G401 (cell line): ENCODE data around the gene CDC42BPB. TPM values are rescaled to one million over a fixed set of nuclear protein-coding genes. Genes with fewer than 3 reads are reported as not detected.
A peak's percentile ranks its signal among the peaks of the same experiment; 100 is the strongest.
"Not testable (repeated sequence)": the region's sequence is repeated elsewhere in the genome, so short reads cannot be mapped to it uniquely, and the experiment has no call there.

Experiments
- DNase-seq: peaks from one replicate; pipeline ENCODE4 v3.0.0-alpha.2; 2015; ENCODE audit warnings: low spot score
- in situ Hi-C: cut with HindIII; loops from 2 replicates; pipeline ENCODE4 v1.10.0; 2016; ENCODE audit warnings: low sequenced_read_pairs, mixed read lengths
- total RNA-seq: library from RNA; depleted of rRNA; stranded (reverse); fragments of >200 nt; shearing (Covaris generic); gene quantifications from 2 replicates; pipeline ENCODE4 v1.2.3, GENCODE V29; 2014

CDC42BPB gene
- total RNA-seq, 1 experiment from 2014 or later: 17.0 TPM

DNA sequence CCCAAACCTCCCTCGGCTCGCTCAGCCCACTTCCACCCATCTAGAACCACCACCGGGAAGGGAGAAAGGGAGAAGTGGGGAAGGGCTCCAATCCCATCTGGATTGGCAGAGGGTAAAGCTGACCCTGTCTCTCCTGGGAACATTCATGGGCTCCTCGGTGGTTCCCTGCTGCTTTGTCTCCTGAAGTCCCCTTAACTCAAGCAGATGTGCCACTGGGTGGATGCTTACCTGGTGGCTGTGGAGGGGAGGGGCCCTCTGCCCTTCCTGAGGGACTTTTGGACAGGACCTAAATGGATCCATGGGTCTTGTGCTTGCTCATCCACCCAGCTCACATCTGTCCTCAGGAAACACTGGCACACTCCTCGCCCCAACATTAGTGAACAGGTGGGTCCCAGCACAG, 2.2 kb upstream of the CDC42BPB start:
- no peak for DNase-seq
- in situ Hi-C loops: no loop called here

DNA sequence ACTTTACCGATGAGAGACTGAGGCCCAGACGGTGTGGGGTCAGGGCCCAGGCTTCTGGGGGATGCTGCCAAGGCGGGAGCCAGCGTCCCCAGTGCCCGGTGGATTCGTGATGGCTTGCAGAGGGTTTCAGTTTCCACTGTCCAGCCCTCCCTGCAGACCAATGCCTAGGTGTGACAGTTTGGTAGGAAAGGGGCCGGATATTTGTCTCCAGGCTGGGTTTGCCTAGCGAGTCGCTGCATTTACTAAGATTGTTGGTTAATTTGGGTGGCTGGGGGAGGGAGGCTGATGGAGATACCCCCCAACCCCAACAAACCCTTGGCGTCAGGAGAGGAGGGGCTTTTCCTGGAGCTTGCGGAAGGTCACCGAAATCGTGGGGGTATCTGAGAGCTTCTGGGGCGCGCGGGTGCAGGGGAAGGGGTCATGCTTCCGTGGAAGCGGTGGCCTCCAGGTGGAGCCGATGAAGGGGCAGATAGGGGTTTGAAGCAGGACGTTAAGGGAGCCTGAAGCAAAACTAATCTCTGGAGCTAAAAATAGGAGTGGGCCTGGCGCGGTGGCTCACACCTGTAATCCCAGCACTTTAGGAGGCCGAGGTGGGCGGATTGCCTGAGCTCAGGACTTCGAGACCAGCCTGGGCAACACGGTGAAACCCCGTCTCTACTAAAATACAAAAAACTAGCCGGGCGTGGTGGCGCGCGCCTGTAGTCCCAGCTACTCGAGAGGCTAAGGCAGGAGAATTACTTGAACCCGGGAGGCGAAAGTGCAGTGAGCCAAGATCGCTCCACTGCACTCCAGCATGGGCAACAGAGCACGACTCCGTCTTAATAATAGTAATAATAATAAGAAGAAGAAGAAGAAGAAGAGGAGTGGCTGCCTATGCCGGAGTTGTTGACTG, 1.1 kb upstream of the CDC42BPB start:
- peak; percentile 34 for DNase-seq
- in situ Hi-C loops: no loop called here

DNA sequence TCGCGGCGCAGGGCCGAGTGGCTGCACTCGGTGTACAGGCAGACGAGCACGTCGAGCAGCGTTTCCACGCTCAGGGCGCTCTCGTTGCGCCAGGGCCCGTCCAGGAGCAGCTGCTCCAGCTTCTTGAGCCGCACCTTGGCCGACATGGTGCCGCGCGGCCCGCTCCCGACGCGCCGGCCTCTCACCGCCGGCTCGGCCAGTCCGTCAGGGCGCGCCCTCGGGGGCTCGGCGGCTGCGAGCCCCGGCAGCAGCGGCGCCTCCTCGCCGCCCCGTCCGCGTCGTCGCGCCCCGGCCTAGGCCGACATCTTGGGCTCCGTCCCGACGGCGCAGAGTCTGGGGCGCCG, 349 bp downstream of the CDC42BPB start:
- no peak for DNase-seq
- in situ Hi-C loops: no loop called here

DNA sequence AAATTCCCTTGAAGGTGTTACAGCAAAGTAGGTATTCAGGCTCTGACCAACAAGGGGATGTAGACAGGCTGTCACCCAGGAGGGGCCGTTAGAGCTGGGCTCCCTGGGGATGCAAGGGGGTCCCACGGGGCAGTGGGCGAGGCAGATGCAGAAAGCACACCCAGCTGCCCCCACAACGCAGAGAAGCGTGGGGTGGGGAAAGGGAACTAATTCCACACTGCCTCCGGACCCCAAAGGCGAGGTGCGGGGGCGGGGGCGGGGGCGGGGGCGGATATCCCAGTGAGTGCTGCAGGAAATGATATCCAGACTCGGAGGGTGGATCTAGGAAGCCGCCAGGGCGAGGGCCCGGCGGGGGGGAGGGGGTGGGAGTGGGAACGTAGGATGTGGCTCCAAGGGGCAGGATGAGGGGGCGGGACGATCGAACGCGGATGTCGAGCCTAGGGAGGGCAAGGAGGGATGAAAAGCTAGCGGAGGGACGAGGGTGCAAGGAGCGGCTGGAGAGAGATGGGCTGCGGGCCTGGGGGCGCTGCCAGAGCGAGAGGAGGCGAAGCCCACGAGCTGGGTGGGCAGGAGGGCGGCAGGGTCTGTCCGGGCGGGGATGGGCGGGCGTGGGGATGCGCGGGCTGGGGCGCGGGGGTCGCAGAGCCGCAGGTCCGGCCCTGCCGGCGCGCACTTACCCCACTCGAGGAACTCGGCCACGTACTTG, 874 bp downstream of the CDC42BPB start:
- DNase-seq: no peak
- in situ Hi-C loops: no loop called here

DNA sequence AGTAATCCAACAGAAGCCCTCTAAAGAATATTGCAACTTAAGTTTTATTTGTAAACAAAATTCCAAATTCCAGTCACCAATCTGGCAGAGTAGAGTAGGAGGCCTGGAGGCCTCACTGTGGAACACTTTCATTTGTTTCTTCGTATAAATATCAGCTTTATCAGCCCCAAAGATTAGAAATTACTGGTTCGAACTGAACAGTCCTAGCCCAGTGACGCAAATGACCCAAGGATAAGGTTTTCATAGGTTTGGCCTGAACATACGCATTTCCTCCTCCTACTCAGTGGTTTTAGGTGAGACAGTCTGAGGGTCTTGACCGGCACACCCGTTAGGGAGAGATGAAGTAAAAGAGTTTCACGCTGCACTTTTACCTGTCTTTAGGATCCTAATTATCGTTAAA, 1.7 kb downstream of the CDC42BPB start:
- DNase-seq: no peak
- in situ Hi-C loops: no loop called here

DNA sequence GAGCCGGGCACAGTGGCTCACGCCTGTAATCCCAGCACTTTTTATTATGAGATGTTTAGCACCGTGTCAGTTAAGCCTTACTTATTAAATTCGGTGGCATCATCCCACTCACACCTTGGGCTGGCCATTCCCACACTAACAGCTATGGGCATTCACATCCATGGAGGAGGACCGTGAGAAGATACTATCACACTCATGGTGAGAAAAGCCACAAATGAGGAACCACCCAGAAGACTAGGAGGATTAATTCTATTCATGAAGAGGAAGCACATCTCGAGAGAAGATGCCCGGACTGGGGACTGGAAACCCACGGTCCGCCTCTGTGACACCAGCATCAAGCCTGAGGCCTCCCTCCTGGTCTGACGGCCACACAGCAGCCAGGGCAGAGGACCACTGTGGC, 4.9 kb downstream of the CDC42BPB start:
- DNase-seq: no peak
- in situ Hi-C loops: no loop called here

DNA sequence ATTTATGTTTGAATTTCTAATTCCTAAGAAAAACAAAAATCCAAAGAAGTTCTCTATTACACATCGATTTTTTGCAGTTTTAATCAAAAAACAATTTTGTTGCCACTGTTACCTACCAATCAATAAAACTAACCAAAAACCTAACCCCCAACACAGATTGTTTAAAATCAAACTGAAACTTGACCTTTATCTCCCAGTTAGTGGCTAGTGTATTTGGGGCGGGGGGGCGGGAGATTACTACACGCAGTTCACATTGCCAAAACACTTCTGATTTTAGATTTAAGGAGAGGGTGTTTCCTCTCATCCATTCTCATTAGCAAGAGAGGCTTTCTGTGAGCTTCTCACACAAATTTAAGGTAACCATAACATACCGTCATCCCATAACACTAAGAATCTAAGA, 6.4 kb downstream of the CDC42BPB start:
- in situ Hi-C loops: no loop called here
- DNase-seq: no peak

DNA sequence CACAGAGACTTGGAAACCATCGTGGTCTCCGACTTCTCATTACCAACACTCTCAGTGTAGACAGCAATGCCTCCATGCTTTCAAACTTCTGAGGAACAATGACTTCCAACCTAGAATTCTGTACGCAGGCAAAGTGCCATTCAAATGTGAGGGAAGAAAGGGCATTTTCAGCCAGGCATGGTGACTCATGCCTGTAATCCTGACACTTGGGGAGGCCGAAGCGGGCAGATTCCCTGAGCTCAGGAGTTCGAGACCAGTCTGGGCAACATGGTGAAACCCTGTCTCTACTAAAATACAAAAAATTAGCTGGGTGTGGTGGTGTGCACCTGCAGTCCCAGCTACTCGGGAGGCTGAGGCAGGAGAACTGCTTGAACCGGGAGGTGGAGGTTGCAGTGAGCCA, 9.9 kb downstream of the CDC42BPB start:
- in situ Hi-C loops, DNase-seq: not testable (repeated sequence)

DNA sequence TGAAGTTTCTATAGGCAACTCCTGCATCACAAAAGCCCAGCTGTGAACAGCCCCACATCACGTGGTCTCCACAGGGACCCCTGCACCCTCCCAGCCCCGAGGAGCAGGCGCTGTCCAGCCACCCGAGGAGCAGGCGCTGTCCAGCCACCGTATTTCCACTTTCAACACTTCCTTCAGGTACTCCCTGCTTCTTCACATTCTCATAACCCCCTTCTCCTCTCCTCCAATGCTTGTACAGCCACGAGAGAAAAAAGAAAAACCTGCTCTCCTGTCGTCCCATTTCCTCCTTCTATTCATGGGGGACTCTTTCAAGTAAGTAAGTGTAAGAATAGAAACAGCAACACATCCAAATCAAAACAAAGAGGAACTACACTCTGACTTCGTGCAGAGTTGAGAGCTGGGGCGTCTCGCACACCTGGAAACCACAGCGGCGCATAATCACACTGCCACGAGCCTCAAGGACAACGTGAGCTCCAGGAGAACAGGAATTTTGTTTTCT, 11.9 kb downstream of the CDC42BPB start:
- no peak for DNase-seq
- in situ Hi-C loops: no loop called here

DNA sequence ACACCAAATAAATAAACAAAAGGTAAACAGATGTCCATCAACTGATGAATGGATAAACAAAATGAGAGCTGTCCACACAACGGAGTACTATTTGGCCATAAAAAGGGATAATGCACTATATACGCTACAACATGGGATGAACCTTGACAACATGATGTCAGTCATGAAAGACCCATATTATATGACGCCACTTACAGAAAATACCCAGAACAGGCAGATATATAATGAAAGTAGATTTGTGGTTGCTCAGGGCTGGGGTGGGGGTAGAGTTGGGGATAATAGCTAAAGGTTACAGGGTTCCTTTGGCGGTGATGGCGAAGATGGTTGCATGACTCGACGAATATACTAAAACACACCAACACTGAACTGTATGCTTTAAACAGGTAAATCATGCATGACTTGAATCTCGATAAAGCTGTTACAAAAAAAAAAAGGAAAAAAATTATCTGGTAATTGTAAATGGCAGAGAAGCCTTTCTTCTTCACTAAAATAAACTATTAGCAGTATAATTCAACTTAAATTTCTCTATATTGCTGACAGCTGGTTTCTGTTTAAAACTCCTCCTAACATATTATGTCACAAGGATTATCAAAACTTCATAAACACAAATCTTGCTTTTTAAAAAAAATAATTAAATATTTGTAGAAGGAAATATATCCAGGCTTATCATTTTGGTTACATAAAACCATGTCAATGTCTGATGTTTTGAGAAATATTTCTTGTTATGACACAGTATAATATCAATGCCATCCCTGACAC, 13.9 kb downstream of the CDC42BPB start:
- in situ Hi-C loops: no loop called here

DNA sequence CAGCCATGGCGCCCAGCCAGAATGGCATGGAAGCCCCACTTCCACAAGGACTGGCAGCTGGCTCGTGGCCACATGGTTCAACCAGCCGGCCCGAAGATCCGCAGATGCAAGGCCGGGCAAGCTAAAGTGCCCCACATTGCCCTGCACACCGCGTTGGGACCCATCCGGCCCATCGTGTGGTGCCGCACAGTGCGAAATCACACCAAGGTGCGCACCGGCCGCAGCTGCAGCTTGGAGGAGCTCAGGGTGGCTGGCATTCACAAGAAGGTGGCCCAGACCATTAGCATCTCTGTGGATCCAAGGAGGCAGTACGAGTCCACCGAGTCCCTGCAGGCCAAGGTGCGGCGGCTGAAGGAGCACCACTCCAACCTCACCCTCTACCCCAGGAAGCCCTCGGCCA, 15.9 kb downstream of the CDC42BPB start:
- no peak for DNase-seq

More for the DNA sequence above, 13.9 kb downstream of the CDC42BPB start:
- DNase-seq: no peak

DNA sequence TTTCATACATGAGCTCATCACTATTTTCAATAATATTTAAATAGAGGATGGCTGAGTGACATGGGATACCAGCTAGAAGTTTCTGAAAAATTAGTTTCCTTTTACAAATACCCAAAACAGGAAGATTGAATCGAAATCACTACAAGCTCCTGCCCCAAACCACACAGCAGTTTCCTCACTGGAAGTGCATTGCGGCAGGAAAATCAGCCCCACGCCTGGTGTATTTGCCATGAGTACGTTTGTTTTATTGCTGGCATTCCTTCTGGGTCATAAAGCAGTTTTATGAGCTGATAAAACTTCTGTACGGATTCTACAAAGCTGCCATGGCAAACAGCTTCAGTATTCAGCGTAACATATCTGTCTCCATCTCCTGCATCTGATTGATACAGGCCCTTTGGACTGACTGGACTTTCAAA, 23.7 kb downstream of the CDC42BPB start:
- DNase-seq: no peak
- in situ Hi-C loops: no loop called here

More for the DNA sequence above, 15.9 kb downstream of the CDC42BPB start:
- in situ Hi-C loops: no loop called here

DNA sequence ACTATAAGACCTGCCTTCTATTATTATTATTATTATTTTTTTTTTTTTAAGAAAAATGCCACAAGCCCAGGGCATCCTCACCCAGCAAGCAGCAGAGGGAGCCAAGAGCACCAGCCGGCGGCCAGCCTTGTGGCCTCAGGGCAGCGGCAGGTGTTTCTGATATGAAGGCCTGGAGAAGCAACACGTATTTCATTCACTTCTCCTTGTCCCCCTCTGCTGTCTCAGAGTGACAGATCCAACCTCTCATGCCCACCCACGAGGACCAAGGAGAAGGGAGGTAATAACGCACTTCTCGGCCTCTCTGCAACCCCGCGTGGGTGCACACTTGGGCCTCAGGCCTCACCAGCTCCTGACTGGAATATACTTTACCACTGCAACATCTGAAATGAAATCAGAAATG, 25.4 kb downstream of the CDC42BPB start:
- peak; percentile 65 for DNase-seq
- in situ Hi-C loops: no loop called here

DNA sequence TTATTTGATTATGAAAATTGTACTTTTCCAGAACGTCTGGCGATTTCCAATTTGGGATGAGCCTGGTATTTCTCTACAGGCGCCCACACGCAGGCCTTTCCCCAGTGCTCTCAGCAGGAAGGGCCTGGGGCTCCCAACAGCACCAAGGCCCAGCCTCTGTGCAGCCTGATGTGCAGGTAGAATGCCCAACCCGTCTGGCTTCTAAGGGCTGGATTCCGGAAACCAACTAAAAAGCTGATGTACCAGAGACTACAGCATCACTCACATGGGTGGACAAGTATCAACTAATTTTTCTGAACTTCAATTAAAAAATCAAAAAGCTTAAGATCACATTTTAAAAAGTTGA, 25.8 kb downstream of the CDC42BPB start:
- in situ Hi-C loops: no loop called here
- DNase-seq: no peak

DNA sequence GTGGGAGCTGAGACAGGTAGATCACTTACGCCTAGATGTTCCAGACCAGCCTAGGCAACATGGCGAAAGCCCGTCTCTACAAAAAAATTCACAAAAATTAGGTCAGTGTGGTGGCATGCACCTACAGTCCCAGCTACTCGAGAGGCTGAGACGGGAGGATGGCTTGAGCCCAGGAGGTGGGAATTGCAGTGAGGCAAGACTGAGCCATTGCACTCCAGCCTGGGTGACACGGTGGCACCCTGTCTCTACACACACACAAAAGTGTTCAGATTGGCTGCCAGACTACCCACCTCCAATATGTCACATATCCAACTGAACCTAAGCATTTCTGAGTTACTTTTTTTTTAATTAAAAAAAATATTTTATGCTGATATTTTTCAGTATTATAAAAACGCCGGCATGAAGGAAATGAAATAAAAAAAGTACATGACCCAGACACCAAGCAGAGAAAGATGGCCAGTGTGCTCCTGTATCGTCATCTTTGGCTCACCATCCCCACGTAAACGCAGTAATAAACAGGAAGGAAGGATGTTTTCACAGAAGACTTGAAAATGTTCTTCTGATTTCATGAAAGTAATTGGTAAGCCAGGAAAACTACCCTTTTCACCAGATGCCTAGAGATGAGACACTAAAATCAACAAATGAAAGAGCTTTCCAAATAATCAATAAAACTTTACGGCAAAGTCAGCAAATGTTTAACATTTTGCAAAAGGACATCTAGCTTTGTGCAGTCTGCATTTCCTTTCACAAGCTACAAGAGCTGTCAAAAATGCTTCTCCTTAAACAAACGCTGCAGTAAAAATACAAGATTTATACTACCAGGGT, 26.4 kb downstream of the CDC42BPB start:
- DNase-seq: no peak
- in situ Hi-C loops: no loop called here

DNA sequence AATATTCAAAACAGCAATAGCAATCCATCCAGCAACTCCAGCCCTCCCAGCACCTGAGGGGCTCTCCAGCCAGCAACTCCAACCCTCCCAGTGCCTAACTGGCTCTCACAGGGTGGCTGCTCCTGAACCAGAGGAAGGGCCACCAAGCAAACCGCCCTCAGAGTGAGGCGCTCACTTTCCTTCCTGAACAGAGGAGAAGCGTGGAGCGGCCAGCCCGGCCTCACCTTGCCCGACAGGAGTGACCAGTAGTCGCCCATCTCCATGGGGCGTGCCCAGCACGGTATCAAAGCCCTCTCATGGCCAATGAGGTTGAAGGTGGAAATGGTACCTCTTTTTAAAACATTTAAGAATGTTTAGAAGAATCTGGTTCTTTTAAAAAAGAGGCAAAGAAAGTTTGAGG, 27.4 kb downstream of the CDC42BPB start:
- in situ Hi-C loops: no loop called here
- DNase-seq: no peak

DNA sequence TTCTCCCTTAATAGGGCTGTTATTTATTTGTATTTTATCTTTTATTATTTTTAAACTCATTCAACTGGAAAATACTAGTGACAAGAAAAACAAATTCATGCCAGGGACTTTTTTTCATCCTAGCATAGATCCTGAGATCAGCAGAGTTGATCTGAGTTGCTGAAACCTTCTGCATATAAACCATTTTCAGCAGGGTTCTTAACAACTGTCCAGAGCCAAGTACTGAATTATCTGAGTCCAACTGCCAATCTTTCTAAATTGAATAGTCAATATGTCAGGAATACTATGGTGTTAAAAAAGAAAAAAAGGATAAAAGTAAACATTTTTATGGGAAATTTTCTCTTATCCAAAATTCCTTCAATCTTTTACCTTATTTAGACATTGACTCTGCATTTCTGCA, 28.6 kb downstream of the CDC42BPB start:
- in situ Hi-C loops: no loop called here
- no peak for DNase-seq

DNA sequence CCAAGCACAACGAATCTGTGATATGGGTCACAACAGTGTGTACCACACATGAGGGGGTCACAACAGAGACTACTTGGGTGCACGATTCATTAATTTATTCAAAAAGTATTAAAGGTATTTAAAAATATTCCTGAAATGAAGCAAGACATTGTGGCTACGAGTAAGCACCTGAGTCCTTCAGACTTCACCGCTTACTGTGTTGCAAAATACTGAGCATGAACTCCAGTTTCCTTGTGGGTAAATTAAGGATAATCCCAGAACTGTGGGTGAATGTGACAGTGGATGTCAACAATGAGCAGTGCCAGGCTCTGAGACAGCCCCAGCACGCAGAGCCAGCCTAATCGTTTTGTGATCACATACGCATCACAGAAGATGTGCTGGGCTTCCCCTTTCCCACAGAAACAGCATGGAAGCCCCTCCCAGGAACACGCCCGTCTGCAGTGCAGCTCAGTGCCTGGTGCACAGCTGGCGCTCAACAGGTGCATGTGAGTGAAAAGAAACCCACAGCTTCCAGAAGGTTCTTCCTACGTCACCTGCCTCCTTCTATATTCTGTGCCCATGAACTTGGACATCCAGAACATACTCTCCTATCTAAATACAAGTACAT, 29.1 kb downstream of the CDC42BPB start:
- in situ Hi-C loops: no loop called here
- no peak for DNase-seq

DNA sequence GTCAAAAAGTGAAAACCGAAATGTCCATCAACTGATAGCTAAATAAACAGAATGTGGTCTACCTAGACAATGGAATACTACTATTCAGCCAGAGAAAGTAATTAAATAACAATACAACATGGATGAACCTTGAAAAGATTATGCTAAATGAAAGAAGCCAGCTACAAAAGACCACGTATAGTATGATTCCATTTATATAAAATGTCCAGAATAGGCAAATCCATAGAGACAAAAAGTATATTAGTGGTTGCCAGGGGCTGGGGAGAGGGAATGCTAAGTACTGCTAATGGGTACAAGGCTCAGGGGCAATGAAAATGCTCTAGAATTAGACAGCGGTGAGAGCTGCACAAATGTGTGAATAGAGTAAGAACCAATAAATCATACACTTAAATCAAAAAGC, 29.9 kb downstream of the CDC42BPB start:
- DNase-seq: no peak
- in situ Hi-C loops: no loop called here
